HepG2 (cell line): ENCODE results near the gene CCDC74B. TPM values are rescaled to one million over a fixed set of nuclear protein-coding genes. Genes with fewer than 3 reads are reported as not detected.
A peak's percentile ranks its signal among the peaks of the same experiment; 100 is the strongest.

Experiments used
- DPF2 ChIP-seq: sonication (generic); formaldehyde crosslinking; IDR thresholded peaks from 2 replicates; pipeline ENCODE4 v1.4.0; 2020; ENCODE audit warnings: mild to moderate bottlenecking, low read depth, missing genetic modification reagents, borderline replicate concordance
- EED ChIP-seq: sonication (generic); formaldehyde crosslinking; IDR thresholded peaks from 2 replicates; pipeline ENCODE4 v1.5.0; 2020; ENCODE audit warnings: mild to moderate bottlenecking, missing genetic modification reagents
- ETV6 ChIP-seq: sonication (generic); formaldehyde crosslinking; conservative IDR thresholded peaks from 2 replicates; pipeline ENCODE4 v1.4.0; 2020; ENCODE audit warnings: missing genetic modification reagents
- FOSL1 ChIP-seq: sonication (generic); formaldehyde crosslinking; IDR thresholded peaks from 2 replicates; pipeline ENCODE4 v1.9.0; 2021; ENCODE audit warnings: missing genetic modification reagents, borderline replicate concordance
- GATAD1 ChIP-seq: IDR thresholded peaks from 2 replicates; pipeline ENCODE4 v1.6.1; 2016; ENCODE audit warnings: missing genetic modification reagents, missing compliant biosample characterization
- KMT2A ChIP-seq: sonication (generic); formaldehyde crosslinking; IDR thresholded peaks from 2 replicates; pipeline ENCODE4 v1.4.0; 2020; ENCODE audit warnings: missing genetic modification reagents
- MIXL1 ChIP-seq: IDR thresholded peaks from 2 replicates; pipeline ENCODE4 v1.6.1; 2016
- NFKB2 ChIP-seq: sonication (generic); formaldehyde crosslinking; IDR thresholded peaks from 2 replicates; pipeline ENCODE4 v1.4.0; 2020; ENCODE audit warnings: missing genetic modification reagents, borderline replicate concordance
- NKX3-1 ChIP-seq: sonication (generic); formaldehyde crosslinking; IDR thresholded peaks from 2 replicates; pipeline ENCODE4 v1.5.0; 2020; ENCODE audit warnings: missing genetic modification reagents
- NR2F6 ChIP-seq, 2 experiments: IDR thresholded peaks; 2 replicates each; pipeline ENCODE4 v1.6.1; 2016; ENCODE audit warnings: antibody characterized with exemption in 1 of 2, mild to moderate bottlenecking in 1 of 2
- POLR2AphosphoS2 ChIP-seq: IDR thresholded peaks from 2 replicates; pipeline ENCODE4 v1.6.1; 2011; ENCODE audit warnings: low read depth, low read length, improper control_type of control experiment
- RFX1 ChIP-seq: fragments of 450-650 bp; IDR thresholded peaks from 2 replicates; pipeline ENCODE4 v1.6.1; 2017
- SALL1 ChIP-seq: sonication (generic); formaldehyde crosslinking; IDR thresholded peaks from 2 replicates; pipeline ENCODE4 v1.8.0; 2022; ENCODE audit warnings: mild to moderate bottlenecking, missing genetic modification reagents
- SMAD1 ChIP-seq: sonication (generic); formaldehyde crosslinking; IDR thresholded peaks from 2 replicates; pipeline ENCODE4 v1.4.0; 2020; ENCODE audit warnings: missing genetic modification reagents, low read depth, mild to moderate bottlenecking, borderline replicate concordance
- STAG1 ChIP-seq: sonication (generic); formaldehyde crosslinking; IDR thresholded peaks from 2 replicates; pipeline ENCODE4 v1.4.0; 2020; ENCODE audit warnings: missing genetic modification reagents
- TBP ChIP-seq: sonication (generic); formaldehyde crosslinking; IDR thresholded peaks from 2 replicates; pipeline ENCODE4 v1.5.0; 2020; ENCODE audit warnings: missing genetic modification reagents
- THAP11 ChIP-seq: IDR thresholded peaks from 2 replicates; pipeline ENCODE4 v1.6.1; 2016; ENCODE audit warnings: missing biosample characterization, missing genetic modification reagents
- YEATS4 ChIP-seq: sonication (generic); formaldehyde crosslinking; IDR thresholded peaks from 2 replicates; pipeline ENCODE4 v1.4.0; 2020; ENCODE audit warnings: missing genetic modification reagents, borderline replicate concordance
- ZC3H4 ChIP-seq: sonication (generic); formaldehyde crosslinking; IDR thresholded peaks from 2 replicates; pipeline ENCODE4 v1.4.0; 2020; ENCODE audit warnings: missing genetic modification reagents, borderline replicate concordance
- ZFP36L1 ChIP-seq: sonication (generic); formaldehyde crosslinking; IDR thresholded peaks from 2 replicates; pipeline ENCODE4 v1.8.0; 2022; ENCODE audit warnings: mild to moderate bottlenecking, missing genetic modification reagents, moderate library complexity
- ZFP36L2 ChIP-seq: sonication (generic); formaldehyde crosslinking; IDR thresholded peaks from 2 replicates; pipeline ENCODE4 v1.4.0; 2020; ENCODE audit warnings: missing genetic modification reagents
- ZNF234 ChIP-seq: sonication (generic); formaldehyde crosslinking; conservative IDR thresholded peaks from 2 replicates; pipeline ENCODE4 v1.5.1; 2020; ENCODE audit warnings: mild to moderate bottlenecking, missing genetic modification reagents
- ZNF317 ChIP-seq: sonication (generic); formaldehyde crosslinking; IDR thresholded peaks from 2 replicates; pipeline ENCODE4 v1.5.0; 2020; ENCODE audit warnings: mild to moderate bottlenecking, missing genetic modification reagents
- ZNF343 ChIP-seq: sonication (generic); formaldehyde crosslinking; IDR thresholded peaks from 2 replicates; pipeline ENCODE4 v1.4.0; 2020; ENCODE audit warnings: mild to moderate bottlenecking, missing genetic modification reagents
- ZNF350 ChIP-seq: sonication (generic); formaldehyde crosslinking; IDR thresholded peaks from 2 replicates; pipeline ENCODE4 v1.4.0; 2020; ENCODE audit warnings: mild to moderate bottlenecking, low read depth, missing genetic modification reagents, borderline replicate concordance
- ZNF530 ChIP-seq: sonication (generic); formaldehyde crosslinking; IDR thresholded peaks from 2 replicates; pipeline ENCODE4 v1.5.0; 2020; ENCODE audit warnings: low read depth, mild to moderate bottlenecking, missing genetic modification reagents
- ZNF672 ChIP-seq: sonication (generic); formaldehyde crosslinking; IDR thresholded peaks from 2 replicates; pipeline ENCODE4 v1.8.1; 2022; ENCODE audit warnings: missing genetic modification reagents
- ZNF777 ChIP-seq: sonication (generic); formaldehyde crosslinking; IDR thresholded peaks from 2 replicates; pipeline ENCODE4 v1.4.0; 2020; ENCODE audit warnings: missing genetic modification reagents
- polyA plus RNA-seq, 8 experiments: library from polyadenylated mRNA; depleted of rRNA in 3 of 8; stranded (reverse) in 7 of 8; unstranded in 1 of 8; fragments of >200 nt; fragmentation: Illumina TruSeq in 4 of 8; extraction: Trizol in 4 of 8; gene quantifications; 2 replicates each; pipeline versions ENCODE4 v1.2.1 to v1.2.3, GENCODE V29; 2011 to 2016; ENCODE audit warnings: low read depth in 4 of 8, missing spikeins in 1 of 8, mixed read lengths in 1 of 8; ENCODE audit not compliant: insufficient read depth in 1 of 8
- total RNA-seq, 5 experiments: library from RNA; depleted of rRNA; stranded (reverse); fragments of >200 nt; fragmentation: Illumina TruSeq; extraction: Trizol; gene quantifications; 2 replicates each; pipeline ENCODE4 v1.2.3, GENCODE V29; 2016; ENCODE audit warnings: low read depth in 1 of 5
- TF ChIP-seq, protein P1 (sequence below): sonication (generic); formaldehyde crosslinking; IDR thresholded peaks from 2 replicates; pipeline ENCODE4 v1.8.1; 2022; ENCODE audit warnings: mild to moderate bottlenecking, missing genetic modification reagents
- TF ChIP-seq, protein P2 (sequence below): sonication (generic); formaldehyde crosslinking; IDR thresholded peaks from 2 replicates; pipeline ENCODE4 v1.5.0; 2020; ENCODE audit warnings: mild to moderate bottlenecking, low read depth, missing genetic modification reagents, borderline replicate concordance
- TF ChIP-seq, protein P3 (sequence below): sonication (generic); formaldehyde crosslinking; IDR thresholded peaks from 2 replicates; pipeline ENCODE4 v1.8.0; 2022; ENCODE audit warnings: missing genetic modification reagents, mild to moderate bottlenecking, inconsistent platforms, borderline replicate concordance

CCDC74B gene
- total and polyA plus RNA-seq, 2 of the 13 experiments (the other 11 are each of a cell fraction or from before 2014, with no cell fraction given), result 0.07 to 0.11 TPM

- TF ChIP-seq NFKB2 (CRISPR knock-in tag) (no peak), ZNF777 (CRISPR knock-in tag) (no peak), ZFP36L1 (CRISPR knock-in tag) (no peak), ZNF317 (CRISPR knock-in tag) (no peak), FOSL1 (no peak), TBP (CRISPR knock-in tag) (no peak), ZNF350 (no peak), EED (CRISPR knock-in tag) (no peak), ZC3H4 (no peak), KMT2A (CRISPR knock-in tag) (0 out of 2 replicates have a peak, but pooled peaks have one; percentile 20), MIXL1 (CRISPR knock-in tag) (no peak), GATAD1 (no peak), ZNF234 (no peak), ZNF530 (no peak), ETV6 (CRISPR knock-in tag) (no peak), RFX1 (peak; percentile 12; the same call in 1 of the 2 replicates), NKX3-1 (CRISPR knock-in tag) (no peak), POLR2AphosphoS2 (no peak), ZFP36L2 (CRISPR knock-in tag) (no peak), SALL1 (CRISPR knock-in tag) (no peak), NR2F6 (IDR thresholded peaks at IDR 0.05) (peak; percentile 22; the same call in 1 of the 2 replicates), NR2F6 (CRISPR knock-in tag; IDR thresholded peaks at IDR 0.05) (no peak), ZNF672 (no peak), YEATS4 (CRISPR knock-in tag) (no peak), DPF2 (CRISPR knock-in tag) (no peak), THAP11 (CRISPR knock-in tag) (no peak), ZNF343 (CRISPR knock-in tag) (no peak), SMAD1 (no peak), STAG1 (CRISPR knock-in tag) (no peak)
- TF ChIP-seq, protein P1, sequence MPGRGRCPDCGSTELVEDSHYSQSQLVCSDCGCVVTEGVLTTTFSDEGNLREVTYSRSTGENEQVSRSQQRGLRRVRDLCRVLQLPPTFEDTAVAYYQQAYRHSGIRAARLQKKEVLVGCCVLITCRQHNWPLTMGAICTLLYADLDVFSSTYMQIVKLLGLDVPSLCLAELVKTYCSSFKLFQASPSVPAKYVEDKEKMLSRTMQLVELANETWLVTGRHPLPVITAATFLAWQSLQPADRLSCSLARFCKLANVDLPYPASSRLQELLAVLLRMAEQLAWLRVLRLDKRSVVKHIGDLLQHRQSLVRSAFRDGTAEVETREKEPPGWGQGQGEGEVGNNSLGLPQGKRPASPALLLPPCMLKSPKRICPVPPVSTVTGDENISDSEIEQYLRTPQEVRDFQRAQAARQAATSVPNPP (CRISPR knock-in tag), result no peak
- TF ChIP-seq, protein P2, sequence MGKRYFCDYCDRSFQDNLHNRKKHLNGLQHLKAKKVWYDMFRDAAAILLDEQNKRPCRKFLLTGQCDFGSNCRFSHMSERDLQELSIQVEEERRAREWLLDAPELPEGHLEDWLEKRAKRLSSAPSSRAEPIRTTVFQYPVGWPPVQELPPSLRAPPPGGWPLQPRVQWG (CRISPR knock-in tag), result no peak
- TF ChIP-seq, protein P3, sequence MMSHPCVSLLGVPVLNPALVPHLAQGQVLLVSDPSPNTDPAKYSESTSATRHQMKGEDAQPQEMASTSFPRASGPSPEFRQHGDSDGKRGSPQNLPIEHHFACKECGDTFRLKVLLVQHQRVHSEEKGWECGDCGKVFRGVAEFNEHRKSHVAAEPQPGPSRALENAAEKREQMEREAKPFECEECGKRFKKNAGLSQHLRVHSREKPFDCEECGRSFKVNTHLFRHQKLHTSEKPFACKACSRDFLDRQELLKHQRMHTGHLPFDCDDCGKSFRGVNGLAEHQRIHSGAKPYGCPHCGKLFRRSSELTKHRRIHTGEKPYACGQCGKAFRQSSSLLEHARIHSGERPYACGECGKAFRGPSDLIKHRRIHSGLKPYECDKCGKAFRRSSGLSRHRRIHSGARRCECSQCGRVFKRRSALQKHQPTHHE (CRISPR knock-in tag), result no peak
Measured at GRCh38 chr2:130183512-130184373, 38.8 kb upstream of the CCDC74B start (continued).
